NCI-H2029 (cell line): ENCODE measurements around the gene CLCN6.
A peak's percentile ranks its signal among the peaks of the same experiment; 100 is the strongest.

Source experiments
- DNase-seq: peaks from one replicate; lab custom pipeline; 2025; lab: John Stamatoyannopoulos, UW

The CLCN6 gene

DNA sequence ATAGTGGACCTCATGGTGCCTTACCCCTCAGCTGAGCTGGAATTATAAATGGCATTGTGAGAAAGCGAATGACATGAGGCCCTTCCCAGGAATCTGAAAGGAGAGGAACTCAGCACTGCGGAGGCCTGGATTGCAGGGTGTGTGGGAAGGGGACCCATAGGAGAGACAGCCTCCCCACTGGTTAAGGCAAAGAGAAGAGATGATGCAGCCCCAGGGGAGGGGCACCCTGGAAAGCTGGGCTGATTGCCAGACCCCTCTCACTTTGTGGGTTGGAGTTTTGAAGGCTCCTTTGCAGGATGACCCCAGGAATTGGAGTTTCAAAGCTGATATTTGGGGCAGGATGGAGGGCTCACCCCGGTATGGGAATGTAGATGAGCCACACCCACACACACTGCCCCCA lies 50.7 kb downstream of the CLCN6 start:
- no peak for DNase-seq

DNA sequence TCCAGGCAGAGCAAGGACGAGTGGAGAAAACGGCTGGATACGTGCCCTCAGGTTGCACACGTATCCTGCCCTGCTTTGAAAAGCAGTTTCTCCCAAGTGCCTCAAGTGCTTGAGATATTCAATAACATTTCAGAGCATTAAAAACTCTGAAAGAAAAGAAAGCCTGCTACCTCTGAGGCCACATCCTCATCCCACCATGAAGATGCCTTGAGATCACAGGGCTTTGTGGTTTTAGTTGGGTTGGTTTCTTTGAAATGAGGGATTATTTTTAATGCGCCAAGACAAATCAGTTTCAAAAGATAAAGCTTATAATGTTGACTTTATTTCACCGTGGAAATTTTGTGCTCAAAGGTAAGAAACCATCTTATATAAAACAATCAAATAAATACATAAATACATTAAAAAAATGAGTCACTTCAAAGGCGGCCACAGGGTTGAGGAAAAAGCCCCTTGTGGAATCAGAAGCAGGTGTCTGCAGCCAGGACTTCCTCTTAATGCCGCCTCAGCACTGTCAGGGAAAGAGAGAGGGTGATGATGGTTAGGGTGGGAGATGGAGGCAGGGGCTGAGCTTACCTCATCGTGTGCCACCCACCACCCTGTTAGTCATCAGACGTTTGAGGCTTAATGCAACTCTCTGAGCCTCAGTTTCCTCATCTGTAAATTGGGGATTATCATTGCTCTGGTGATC lies 51.3 kb downstream of the CLCN6 start:
- DNase-seq, result no peak

GRCh38 chr1:11858158-11858557 lies 52.2 kb downstream of the CLCN6 start:
- DNase-seq, result no peak

GRCh38 chr1:11858613-11858967 lies 52.6 kb downstream of the CLCN6 start, which contains the start of gene NPPB:
Gene NPPB, minus strand, starts transcription at chr1:11858945. Its CDS starts 112 bp downstream, at chr1:11858833.
- DNase-seq, result no peak

GRCh38 chr1:11858968-11859871 lies 53.2 kb downstream of the CLCN6 start:
- no peak for DNase-seq

DNA sequence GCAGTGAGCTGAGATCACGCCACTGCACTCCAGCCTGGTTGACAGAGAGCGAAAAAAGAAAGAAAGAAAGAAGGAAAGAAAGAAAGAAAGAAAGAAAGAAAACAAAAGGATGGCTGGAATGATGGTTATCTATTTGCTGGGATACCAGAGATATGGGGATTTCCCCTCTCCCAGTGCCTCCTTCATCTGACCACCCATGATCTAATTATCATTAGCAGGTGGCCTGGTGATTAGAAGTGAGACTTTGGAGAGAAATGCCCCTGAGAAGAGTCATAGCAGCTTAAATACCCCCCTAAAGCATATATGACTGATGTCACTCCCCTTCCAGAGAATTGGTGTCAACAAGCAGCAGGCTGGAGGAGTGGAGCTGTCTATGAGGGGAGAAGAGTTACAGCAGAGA lies 54.1 kb downstream of the CLCN6 start:
- no peak for DNase-seq

DNA sequence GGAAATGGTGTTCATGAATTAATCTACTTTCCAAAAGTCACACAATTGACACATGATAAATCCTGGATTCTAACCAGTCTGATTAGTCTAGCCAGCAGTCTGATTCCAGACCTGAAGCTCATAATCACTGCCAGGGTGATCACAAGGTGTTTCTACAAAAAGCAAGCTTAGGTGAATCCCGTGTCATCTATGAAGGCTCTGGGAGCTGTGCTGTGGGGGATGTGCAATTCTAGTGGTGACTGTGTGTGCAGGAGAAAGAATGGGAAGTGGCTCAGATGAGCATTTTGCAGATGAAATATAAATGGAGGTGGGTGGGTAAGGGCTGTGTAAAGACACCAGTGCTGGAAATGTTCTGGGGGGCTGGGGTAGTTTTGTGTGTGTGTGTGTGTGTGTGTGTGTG lies 54.6 kb downstream of the CLCN6 start:
- DNase-seq, result no peak

DNA sequence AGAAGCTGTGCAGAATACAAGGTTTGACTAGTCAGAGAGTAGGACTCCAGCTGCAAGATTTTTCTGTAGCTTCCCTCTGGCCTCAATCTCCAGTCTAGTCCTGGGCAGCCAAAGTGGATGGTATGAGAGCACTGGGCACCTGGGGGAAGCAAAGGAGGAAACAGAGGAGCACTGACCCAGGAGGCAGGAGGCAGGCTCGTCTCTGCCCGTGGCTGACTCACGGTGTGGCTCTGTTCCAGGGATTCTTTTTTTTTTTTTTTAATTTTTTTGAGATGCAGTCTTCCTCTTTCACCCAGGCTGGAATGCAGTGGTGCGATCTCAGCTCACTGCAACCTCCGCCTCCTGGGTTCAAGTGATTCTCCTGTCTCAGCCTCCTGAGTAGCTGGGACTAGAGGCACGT lies 56.9 kb downstream of the CLCN6 start:
- peak; percentile 27 for DNase-seq

DNA sequence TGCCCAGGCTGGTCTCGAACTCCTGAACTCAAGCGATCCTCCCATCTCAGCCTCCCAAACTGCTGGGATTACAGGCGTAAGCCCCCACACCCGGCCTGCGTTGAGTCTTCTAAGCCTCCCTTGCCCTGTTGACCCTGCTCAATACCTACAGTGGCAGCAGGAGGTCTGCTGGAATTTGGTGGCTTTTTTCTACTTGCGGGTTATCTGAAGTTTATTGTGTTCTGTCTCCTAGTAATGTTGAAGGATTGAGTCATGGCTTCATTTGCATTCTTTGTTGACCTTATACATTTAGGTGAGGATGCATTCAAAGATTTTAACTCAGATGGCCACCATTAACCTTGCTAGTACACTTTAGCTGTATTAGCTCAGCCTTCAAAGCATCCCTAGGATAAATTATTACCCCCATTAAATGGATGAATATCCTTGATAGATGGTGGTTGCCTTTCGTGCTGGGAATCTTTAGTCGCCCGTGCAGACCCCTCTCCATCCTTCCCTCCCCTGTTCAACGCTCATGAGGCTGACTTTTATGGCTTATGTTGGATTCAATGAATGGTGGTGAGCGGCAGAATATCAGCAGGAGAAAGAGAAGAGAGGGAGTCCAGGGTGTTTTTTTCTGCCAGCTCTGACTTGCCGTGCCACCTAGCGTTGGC lies 62.5 kb downstream of the CLCN6 start:
- no peak for DNase-seq

DNA sequence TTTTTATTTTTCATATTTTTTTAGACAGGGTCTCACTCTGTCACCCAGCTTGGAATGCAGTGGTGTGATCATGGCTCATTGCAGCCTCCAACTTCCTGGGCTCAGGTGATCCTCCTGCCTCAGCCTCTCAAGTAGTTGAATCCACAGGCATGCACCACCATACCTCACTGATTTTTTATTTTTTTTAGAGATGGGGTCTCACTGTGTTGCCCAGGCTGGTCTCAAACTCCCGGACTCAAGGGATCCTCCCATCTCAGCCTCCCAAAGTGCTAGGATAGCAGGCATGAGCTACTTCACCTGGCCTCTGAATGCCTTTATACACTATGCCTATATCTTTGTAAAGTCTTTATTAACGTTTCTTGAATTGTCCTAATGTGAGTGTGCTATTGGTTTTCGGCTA lies 63.1 kb downstream of the CLCN6 start:
- DNase-seq, result no peak

- DNase-seq, result no peak
These were observed 63.7 kb downstream of the CLCN6 start for GRCh38 chr1:11869650-11870207.

DNA sequence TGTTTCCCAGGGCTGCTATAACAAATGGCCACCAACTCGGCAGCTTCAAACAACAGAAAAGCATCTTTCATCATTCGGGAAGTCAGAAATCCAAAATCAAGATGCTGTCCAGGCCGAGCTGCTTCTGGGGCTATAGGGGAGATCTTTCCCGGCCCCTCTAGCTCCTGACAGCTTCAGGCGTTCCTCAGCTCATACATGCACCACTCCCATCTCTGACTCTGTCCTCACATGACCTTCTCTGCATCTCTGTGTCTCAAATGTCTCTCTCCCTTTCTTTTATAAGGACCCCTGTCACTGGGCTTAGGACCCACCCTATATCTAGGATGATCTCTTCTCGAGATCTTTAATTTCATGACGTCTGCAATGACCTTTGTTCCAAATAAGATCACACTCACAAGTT lies 66.6 kb downstream of the CLCN6 start:
- no peak for DNase-seq

DNA sequence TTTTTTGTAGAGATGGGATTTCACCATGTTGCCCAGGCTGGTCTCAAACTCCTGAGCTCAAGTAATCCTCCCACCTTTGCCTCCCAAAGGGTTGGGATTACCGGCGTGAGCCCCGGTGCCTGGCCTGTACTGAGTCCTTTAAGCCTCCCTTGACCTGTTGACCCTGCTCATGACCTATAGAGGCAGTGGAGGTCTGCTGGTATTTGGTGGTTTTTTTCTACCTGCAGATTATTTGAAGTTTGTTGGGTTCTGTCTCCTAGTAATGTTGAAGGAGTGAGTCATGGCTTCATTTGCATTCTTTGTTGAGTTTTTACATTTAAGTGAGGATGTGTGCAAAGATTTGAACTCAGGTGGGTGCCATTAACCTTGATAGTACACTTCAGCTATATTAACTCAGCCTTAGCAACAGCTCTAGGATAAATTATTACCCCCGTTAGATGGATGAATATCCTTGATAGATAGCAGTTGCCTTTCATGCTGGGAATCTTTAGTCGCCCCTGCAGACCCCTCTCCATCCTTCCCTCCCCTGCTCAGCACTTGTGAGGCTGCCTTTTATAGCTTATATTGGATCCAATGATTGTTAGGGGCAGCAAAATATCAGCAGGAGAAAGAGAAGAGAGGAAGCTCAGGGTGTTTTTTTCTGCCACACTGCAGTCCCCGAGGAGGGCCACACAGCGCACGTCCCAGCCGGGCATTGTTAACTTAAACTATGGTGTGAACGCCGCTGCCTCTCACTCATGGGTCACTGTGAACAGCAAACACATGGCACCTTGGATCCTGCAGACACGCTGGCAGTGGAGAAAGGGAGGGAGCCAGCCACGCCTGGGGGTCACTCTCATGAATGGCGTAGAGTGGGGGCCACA lies 67.6 kb downstream of the CLCN6 start:
- no peak for DNase-seq

DNA sequence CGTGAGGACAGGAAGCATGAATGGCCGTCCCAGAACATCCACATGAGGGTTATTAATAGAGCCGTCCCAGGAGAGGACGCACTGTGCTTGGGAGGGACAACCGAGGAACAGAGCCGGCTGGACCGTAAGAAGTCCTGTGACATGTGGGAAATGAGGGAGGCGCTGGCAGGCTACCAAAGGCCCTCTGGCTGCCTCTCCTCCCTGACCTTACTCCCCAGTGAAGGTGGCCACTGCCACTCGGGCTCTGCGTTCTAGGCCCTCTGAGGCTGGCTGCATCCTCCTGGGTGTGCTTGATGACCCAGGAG lies 68.2 kb downstream of the CLCN6 start:
- no peak for DNase-seq

- no peak for DNase-seq
These were observed 68.6 kb downstream of the CLCN6 start for GRCh38 chr1:11874624-11875023.

DNA sequence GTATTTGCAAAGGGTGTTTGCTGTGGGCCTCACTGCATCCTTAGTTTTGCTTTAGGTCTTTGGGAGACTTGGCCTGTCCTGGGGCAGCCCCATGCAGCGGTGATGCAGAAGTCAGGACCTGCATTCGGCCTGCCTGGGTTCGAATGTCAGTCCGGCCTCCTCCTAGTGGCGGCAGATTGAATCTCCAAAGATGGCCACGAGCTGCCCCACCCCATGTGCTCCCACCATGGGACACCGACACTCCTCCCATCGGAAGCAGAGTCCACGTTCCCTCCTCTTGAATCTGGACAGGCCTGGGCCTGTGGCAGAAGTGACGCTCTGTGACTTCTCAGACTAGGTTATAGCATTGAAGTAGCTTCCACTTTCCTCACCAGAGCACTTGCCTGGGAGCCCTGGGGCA lies 69.1 kb downstream of the CLCN6 start:
- no peak for DNase-seq

GRCh38 chr1:11877074-11877473 lies 71.1 kb downstream of the CLCN6 start:
- no peak for DNase-seq

- no peak for DNase-seq
These were observed 72.3 kb downstream of the CLCN6 start for GRCh38 chr1:11878081-11878890.

DNA sequence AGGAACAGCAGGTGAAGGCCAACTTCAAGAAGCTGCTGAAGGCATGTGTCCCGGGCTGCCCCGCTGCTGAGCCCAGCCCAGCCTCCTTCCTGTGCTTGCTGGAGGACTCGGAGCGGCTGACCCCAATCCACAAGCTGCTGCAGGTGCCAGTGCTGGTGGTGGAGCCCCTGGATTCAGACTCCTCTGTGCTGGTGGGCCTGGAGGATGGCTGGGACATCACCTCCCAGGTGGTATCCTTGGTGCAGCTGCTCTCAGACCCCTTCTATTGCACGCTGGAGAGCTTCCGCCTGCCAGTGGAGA lies 72.8 kb downstream of the CLCN6 start:
- DNase-seq, result no peak

GRCh38 chr1:11879311-11880180 lies 73.6 kb downstream of the CLCN6 start:
- DNase-seq, result no peak
